Body of pancreas (tissue), 4 donors: ENCODE data around the gene AARSD1. TPM values are rescaled to one million over a fixed set of nuclear protein-coding genes. Genes with fewer than 3 reads are reported as not detected.

Source experiments
- ATAC-seq: fragments of 150-250 bp; one replicate; pipeline ENCODE4 v1.9.1; 2016
- DNase-seq, 4 donors: peaks; one replicate each; pipeline ENCODE4 v3.0.0-alpha.2; 2019
- H3K27ac ChIP-seq, 4 donors: fragments of 200-600 bp; sonication (generic); 1 replicate in 3 of 4; 2 replicates in 1 of 4; pipeline versions ENCODE4 v1.5.1 to v1.6.1; 2016 to 2019; ENCODE audit warnings: mild to moderate bottlenecking in 1 of 4, mixed read lengths in 1 of 4, moderate library complexity in 1 of 4
- H3K27me3 ChIP-seq, 2 donors: fragments of 200-600 bp; sonication (generic); one replicate each; pipeline ENCODE4 v1.6.0; 2016; ENCODE audit warnings: mild to moderate bottlenecking in 1 of 2
- H3K36me3 ChIP-seq, 2 donors: fragments of 200-600 bp; sonication (generic); replicated peaks in 1 of 2; 2 replicates each; pipeline ENCODE4 v1.5.1; 2016; ENCODE audit warnings: low read depth in 2 of 2; ENCODE audit not compliant: insufficient read depth in 1 of 2
- H3K4me1 ChIP-seq: fragments of 200-600 bp; sonication (generic); one replicate; pipeline ENCODE4 v1.6.0; 2016
- H3K4me3 ChIP-seq, 2 donors: fragments of 200-600 bp; sonication (generic); 1 replicate in 1 of 2; 2 replicates in 1 of 2; pipeline ENCODE4 v1.5.1; 2016 to 2019
- H3K9me3 ChIP-seq, 3 donors: fragments of 200-600 bp; sonication (generic); 1 replicate in 2 of 3; 2 replicates in 1 of 3; pipeline ENCODE4 v1.5.1; 2016
- CTCF ChIP-seq, 7 experiments: fragments of 450-650 bp in 4 of 7; fragments of 200-600 bp in 3 of 7; sonication (generic) in 3 of 7; IDR thresholded peaks; one replicate each; pipeline ENCODE4 v1.5.1; 2016 to 2019; ENCODE audit warnings: antibody characterized with exemption in 7 of 7
- POLR2A ChIP-seq, 3 donors: fragments of 450-650 bp; IDR thresholded peaks; one replicate each; pipeline ENCODE4 v1.6.1; 2016; ENCODE audit warnings: antibody characterized with exemption in 3 of 3, mild to moderate bottlenecking in 2 of 3
- WGBS, 2 donors: methylation state at CpG; one replicate each; pipeline ENCODE4 v1.1.5; 2017; 5-methylcytosine and 5-hydroxymethylcytosine counted together
- intact Hi-C: fragments of 100-400 bp; cut with DNase I; formaldehyde crosslinking; loops from one replicate; pipeline ENCODE4 v1.15.1; 2023
- total RNA-seq, 2 donors: library from RNA; depleted of rRNA; stranded (reverse); fragments of >200 nt; gene quantifications; one replicate each; pipeline ENCODE4 v1.1.0, GENCODE V29; 2016

Gene AARSD1
- total RNA-seq, 2 donors from 2014 or later, result 44.5 to 51.9 TPM

GRCh38 chr17:42989726-42990652, 25.7 kb upstream of the AARSD1 start:
- H3K27me3 ChIP-seq, result no peaks in the 10 kb centered on the region
- H3K27ac ChIP-seq, result no peak overlapping the region
- no peak for TF ChIP-seq POLR2A (IDR thresholded peaks at IDR 0.05)
- TF ChIP-seq CTCF (IDR thresholded peaks at IDR 0.05), result no peak
- H3K4me3 ChIP-seq, result no peak overlapping the region
- peaks cover 29 to 30% of the 10 kb centered on the region in 2 donors for H3K36me3 ChIP-seq
- ATAC-seq (no peak), DNase-seq (no peak)
- peaks cover 4% of the 10 kb centered on the region for H3K4me1 ChIP-seq
- no peaks in the 10 kb centered on the region for H3K9me3 ChIP-seq
- intact Hi-C loops, result no loop called here
- WGBS, 2 donors, result 86 to 90% methylated on average over 6 of the region's 6 CpGs

GRCh38 chr17:42989141-42989540, 24.9 kb upstream of the AARSD1 start:
- Histone ChIP-seq H3K4me1 (peaks cover 10% of the 10 kb centered on the region), H3K4me3 (no peak overlapping the region), H3K27me3 (no peaks in the 10 kb centered on the region), H3K36me3 (peaks cover 29 to 30% of the 10 kb centered on the region in 2 donors), H3K27ac (no peak overlapping the region), H3K9me3 (no peaks in the 10 kb centered on the region)
- intact Hi-C loops, result no loop called here
- DNase-seq, result no peak
- ATAC-seq, result no peak
- no peak for TF ChIP-seq CTCF (IDR thresholded peaks at IDR 0.05)
- no peak for TF ChIP-seq POLR2A (IDR thresholded peaks at IDR 0.05)
- WGBS, 2 donors, result 70 to 85% methylated on average over 5 of the region's 5 CpGs

GRCh38 chr17:42985225-42985624, 21.0 kb upstream of the AARSD1 start:
- H3K4me1 ChIP-seq, result peaks cover 25% of the 10 kb centered on the region

GRCh38 chr17:42982266-42982665, 18.0 kb upstream of the AARSD1 start:
- H3K4me1 ChIP-seq, result peaks cover 36% of the 10 kb centered on the region
- H3K4me3 ChIP-seq, result no peak overlapping the region
- no peak for DNase-seq
- no peaks in the 10 kb centered on the region for H3K9me3 ChIP-seq
- TF ChIP-seq CTCF (IDR thresholded peaks at IDR 0.05), result no peak
- TF ChIP-seq POLR2A (IDR thresholded peaks at IDR 0.05), result no peak
- ATAC-seq, result no peak
- H3K27ac ChIP-seq, result peak overlapping the region in 1 of 4 donors; percentile 41
- H3K36me3 ChIP-seq, result peaks cover 0 to 2% of the 10 kb centered on the region in 2 donors
- intact Hi-C loops, result no loop called here
- H3K27me3 ChIP-seq, result no peaks in the 10 kb centered on the region

More at GRCh38 chr17:42985225-42985624, 21.0 kb upstream of the AARSD1 start:
- WGBS, 2 donors, result 0% methylated on average over 1 of the region's 1 CpG
- intact Hi-C loops, result no loop called here
- DNase-seq (no peak), ATAC-seq (no peak)
- TF ChIP-seq CTCF (IDR thresholded peaks at IDR 0.05) (no peak), POLR2A (IDR thresholded peaks at IDR 0.05) (no peak)
- Histone ChIP-seq H3K4me3 (no peak overlapping the region), H3K27me3 (no peaks in the 10 kb centered on the region), H3K27ac (peak overlapping the region in 2 of 4 donors; percentile 51 to 70), H3K9me3 (no peaks in the 10 kb centered on the region), H3K36me3 (peaks cover 14 to 20% of the 10 kb centered on the region in 2 donors)
